IMR-90 (cell line): ENCODE measurements around the gene CDH23. TPM values are rescaled to one million over a fixed set of nuclear protein-coding genes. Genes with fewer than 3 reads are reported as not detected.

Source experiments
- ATAC-seq: fragments of 200-7000 bp; cut with Tn5 transposase; 2 replicates; pipeline ENCODE4 v1.9.1; 2020; ENCODE audit warnings: low read depth, mild to moderate bottlenecking, moderate library complexity
- BruUV-seq: library from RNA; stranded (reverse); fragments of 400-500 nt; replicated peaks from 2 replicates; lab custom pipeline; 2021; lab: Mats Ljungman, UMichigan
- CTCF ChIA-PET: fragments of 300-600 bp; formaldehyde crosslinking; extraction: SDS; loops from one replicate; lab custom pipeline; 2021; ENCODE audit warnings: antibody characterized with exemption; lab: Yijun Ruan, JAX
- POLR2A ChIA-PET: fragments of 300-600 bp; sonication (Branson Sonifier 250); formaldehyde crosslinking; loops from one replicate; lab custom pipeline; 2022; ENCODE audit warnings: antibody characterized with exemption; ENCODE audit not compliant: unreplicated experiment; lab: Charles Lee
- DNase-seq: peaks from one replicate; pipeline ENCODE4 v3.0.0; 2013
- H2AFZ ChIP-seq: replicated peaks from 2 replicates; pipeline ENCODE3; 2013; ENCODE audit warnings: low read length, mild to moderate bottlenecking; ENCODE audit not compliant: poor library complexity
- H2AK5ac ChIP-seq: 2 replicates; pipeline ENCODE4 v1.6.1; 2013; ENCODE audit warnings: low read depth, low read length, inconsistent platforms
- H2AK9ac ChIP-seq: replicated peaks from 2 replicates; pipeline ENCODE3; 2013; ENCODE audit warnings: mild to moderate bottlenecking, low read depth, low read length, moderate library complexity; ENCODE audit not compliant: poor library complexity
- H2BK120ac ChIP-seq: 2 replicates; pipeline ENCODE4 v1.6.1; 2013; ENCODE audit warnings: low read depth, low read length, inconsistent platforms
- H2BK15ac ChIP-seq: 3 replicates; pipeline ENCODE4 v1.6.1; 2013; ENCODE audit warnings: low read depth, low read length, inconsistent platforms
- H2BK20ac ChIP-seq: 2 replicates; pipeline ENCODE4 v1.6.1; 2013; ENCODE audit warnings: low read depth, mild to moderate bottlenecking, inconsistent platforms, low read length, moderate library complexity
- H2BK5ac ChIP-seq: 2 replicates; pipeline ENCODE4 v1.6.1; 2013; ENCODE audit warnings: mild to moderate bottlenecking, low read depth, low read length, inconsistent platforms; ENCODE audit not compliant: poor library complexity, severe bottlenecking
- H3K14ac ChIP-seq: replicated peaks from 2 replicates; pipeline ENCODE4 v1.6.1; 2013; ENCODE audit warnings: low read depth, low read length, inconsistent platforms
- H3K18ac ChIP-seq: 2 replicates; pipeline ENCODE4 v1.6.1; 2013; ENCODE audit warnings: low read depth, low read length, control low read depth
- H3K23ac ChIP-seq: 2 replicates; pipeline ENCODE4 v1.6.1; 2013; ENCODE audit warnings: low read depth, low read length, inconsistent platforms
- H3K27ac ChIP-seq: 2 replicates; pipeline ENCODE4 v1.5.1; 2013; ENCODE audit warnings: mild to moderate bottlenecking, control low read depth, low read length; ENCODE audit not compliant: insufficient read depth
- H3K27me3 ChIP-seq: 2 replicates; pipeline ENCODE4 v1.6.1; 2013; ENCODE audit warnings: low read length; ENCODE audit not compliant: control insufficient read depth, insufficient read depth
- H3K36me3 ChIP-seq: 2 replicates; pipeline ENCODE4 v1.6.1; 2013; ENCODE audit warnings: low read length, mixed read lengths; ENCODE audit not compliant: control insufficient read depth, insufficient read depth
- H3K4ac ChIP-seq: 2 replicates; pipeline ENCODE4 v1.6.1; 2013; ENCODE audit warnings: low read depth, low read length, inconsistent platforms
- H3K4me1 ChIP-seq: 2 replicates; pipeline ENCODE4 v1.6.1; 2013; ENCODE audit warnings: low read length, mixed read lengths; ENCODE audit not compliant: control insufficient read depth, insufficient read depth
- H3K4me2 ChIP-seq: 2 replicates; pipeline ENCODE4 v1.6.1; 2013; ENCODE audit warnings: low read depth, mild to moderate bottlenecking, control low read depth, low read length, moderate library complexity
- H3K4me3 ChIP-seq: 2 replicates; pipeline ENCODE4 v1.5.1; 2013; ENCODE audit warnings: low read depth, mild to moderate bottlenecking, control low read depth, low read length, moderate library complexity; ENCODE audit not compliant: insufficient read depth
- H3K56ac ChIP-seq: 2 replicates; pipeline ENCODE4 v1.6.1; 2013; ENCODE audit warnings: low read length, inconsistent platforms; ENCODE audit not compliant: insufficient read depth; ENCODE audit errors: extremely low read depth
- H3K79me1 ChIP-seq, 2 experiments: 2 replicates each; pipeline ENCODE4 v1.6.1; 2013; ENCODE audit warnings: low read length in 2 of 2, inconsistent platforms in 1 of 2, low read depth in 1 of 2
- H3K9ac ChIP-seq: 2 replicates; pipeline ENCODE4 v1.6.1; 2013; ENCODE audit warnings: low read depth, low read length, control low read depth
- H3K9me1 ChIP-seq: 2 replicates; pipeline ENCODE4 v1.6.1; 2013; ENCODE audit warnings: low read length, inconsistent platforms; ENCODE audit not compliant: insufficient read depth
- H3K9me3 ChIP-seq: 2 replicates; pipeline ENCODE4 v1.6.1; 2013; ENCODE audit warnings: low read length; ENCODE audit not compliant: control insufficient read depth, insufficient read depth
- H4K20me1 ChIP-seq: 2 replicates; pipeline ENCODE4 v1.6.1; 2013; ENCODE audit warnings: low read length, inconsistent platforms; ENCODE audit not compliant: insufficient read depth
- H4K5ac ChIP-seq: 2 replicates; pipeline ENCODE4 v1.6.1; 2013; ENCODE audit warnings: mild to moderate bottlenecking, low read depth, low read length, control low read depth
- H4K8ac ChIP-seq, 2 experiments: 2 replicates each; pipeline ENCODE4 v1.6.1; 2013; ENCODE audit warnings: low read depth in 2 of 2, low read length in 2 of 2, control low read depth in 1 of 2, inconsistent platforms in 1 of 2
- H4K91ac ChIP-seq: 2 replicates; pipeline ENCODE4 v1.6.1; 2013; ENCODE audit warnings: low read depth, low read length, inconsistent platforms; ENCODE audit not compliant: insufficient read depth
- BHLHE40 ChIP-seq: fragments of 150-350 bp; IDR thresholded peaks from 2 replicates; pipeline ENCODE4 v1.6.1; 2016; ENCODE audit warnings: mild to moderate bottlenecking, low read depth, low read length
- CHD1 ChIP-seq: IDR thresholded peaks from 2 replicates; pipeline ENCODE4 v1.6.1; 2012; ENCODE audit warnings: low read depth, low read length, improper control_type of control experiment
- CTCF ChIP-seq: conservative IDR thresholded peaks from 2 replicates; pipeline ENCODE4 v1.5.1; 2012; ENCODE audit warnings: mild to moderate bottlenecking, low read depth, low read length, improper control_type of control experiment
- ELK1 ChIP-seq: fragments of 150-350 bp; IDR thresholded peaks from 2 replicates; pipeline ENCODE4 v1.6.1; 2016; ENCODE audit warnings: low read depth, mild to moderate bottlenecking, low read length, moderate library complexity, borderline replicate concordance
- FOS ChIP-seq: fragments of 150-350 bp; IDR thresholded peaks from 2 replicates; pipeline ENCODE4 v1.6.1; 2016; ENCODE audit warnings: low read depth, low read length
- MAFK ChIP-seq: IDR thresholded peaks from 2 replicates; pipeline ENCODE4 v1.6.1; 2012; ENCODE audit warnings: low read depth, low read length, improper control_type of control experiment
- MAZ ChIP-seq: IDR thresholded peaks from 2 replicates; pipeline ENCODE4 v1.6.1; 2012; ENCODE audit warnings: low read depth, mild to moderate bottlenecking, low read length, improper control_type of control experiment, moderate library complexity, borderline replicate concordance
- MXI1 ChIP-seq: IDR thresholded peaks from 2 replicates; pipeline ENCODE4 v1.6.1; 2012; ENCODE audit warnings: low read depth, mild to moderate bottlenecking, low read length, moderate library complexity, borderline replicate concordance
- POLR2A ChIP-seq: IDR thresholded peaks from 2 replicates; pipeline ENCODE4 v1.6.1; 2012; ENCODE audit warnings: mild to moderate bottlenecking, low read depth, low read length
- RCOR1 ChIP-seq: IDR thresholded peaks from 2 replicates; pipeline ENCODE4 v1.6.1; 2012; ENCODE audit warnings: mild to moderate bottlenecking, low read length, improper control_type of control experiment; ENCODE audit not compliant: insufficient replicate concordance
- SMC3 ChIP-seq: fragments of 150-350 bp; IDR thresholded peaks from 2 replicates; pipeline ENCODE4 v1.6.1; 2016; ENCODE audit warnings: low read depth, mild to moderate bottlenecking, antibody characterized with exemption, low read length, moderate library complexity
- USF2 ChIP-seq: fragments of 150-350 bp; IDR thresholded peaks from 2 replicates; pipeline ENCODE4 v1.6.1; 2017; ENCODE audit warnings: mild to moderate bottlenecking, antibody characterized with exemption, low read length, low read depth
- WGBS, 2 experiments: methylation state at CpG; one replicate each; pipeline versions ENCODE4 v1.1.5 to v1.1.7; 2013; ENCODE audit warnings: missing lambda C conversion rate in 2 of 2; ENCODE audit not compliant: insufficient read length in 1 of 2; ENCODE audit errors: extremely low coverage in 2 of 2; 5-methylcytosine and 5-hydroxymethylcytosine counted together
- dilution Hi-C: fragments of 300-500 bp; cut with HindIII; formaldehyde crosslinking; loops from one replicate; pipeline ENCODE4 v1.14.3; 2018; ENCODE audit warnings: low sequenced_read_pairs; ENCODE audit not compliant: unreplicated experiment
- in situ Hi-C: fragments of 300-500 bp; cut with MboI; formaldehyde crosslinking; loops from 3 replicates; pipeline ENCODE4 v1.14.3; 2019; ENCODE audit warnings: low sequenced_read_pairs, inconsistent platforms, mixed read lengths
- intact Hi-C: fragments of 100-400 bp; cut with micrococcal nuclease; formaldehyde crosslinking; loops from 2 replicates; pipeline ENCODE4 v1.10.0; 2022
- polyA plus RNA-seq, 3 experiments: library from polyadenylated mRNA; depleted of rRNA; stranded (reverse); fragments of >200 nt; gene quantifications; 2 replicates each; pipeline ENCODE4 v1.2.3, GENCODE V29; 2012; ENCODE audit warnings: low replicate concordance in 1 of 3
- total RNA-seq: library from RNA; depleted of rRNA; stranded (reverse); fragments of >200 nt; gene quantifications from 2 replicates; pipeline ENCODE4 v1.2.3, GENCODE V29; 2012

The CDH23 gene
- total and polyA plus RNA-seq, 2 of the 4 experiments (the other 2 are of a cell fraction), result under 0.01 to 0.03 TPM

GRCh38 chr10:71399946-71400345 is 3.2 kb downstream of the CDH23 start:
- no peak for TF ChIP-seq SMC3
- TF ChIP-seq ELK1, result no peak
- TF ChIP-seq FOS, result no peak
- no peak for TF ChIP-seq CHD1
- no peak for TF ChIP-seq MAZ
- no peak for TF ChIP-seq CTCF
- TF ChIP-seq MXI1, result no peak
- TF ChIP-seq BHLHE40, result no peak
- TF ChIP-seq MAFK, result no peak
- TF ChIP-seq USF2, result no peak
- no peak for TF ChIP-seq POLR2A
- no peak for TF ChIP-seq RCOR1
- Histone ChIP-seq H2BK15ac (no peak overlapping the region), H3K36me3 (no peaks in the 10 kb centered on the region), H3K27ac (no peak overlapping the region), H3K4me1 (no peaks in the 10 kb centered on the region; the same call in 1 of the 2 replicates), H3K14ac (no peak overlapping the region), H4K8ac (no peak overlapping the region), H3K27me3 (peaks cover 69% of the 10 kb centered on the region), H2BK5ac (no peak overlapping the region), H3K9ac (no peak overlapping the region), H3K4me3 (no peak overlapping the region), H3K9me3 (no peaks in the 10 kb centered on the region), H4K5ac (no peak overlapping the region), H2BK20ac (no peak overlapping the region), H3K4ac (no peak overlapping the region), H3K4me2 (no peak overlapping the region), H4K20me1 (no peaks in the 10 kb centered on the region), H3K23ac (no peak overlapping the region), H3K18ac (no peak overlapping the region), H2AK5ac (no peak overlapping the region), H4K91ac (no peak overlapping the region), H3K79me1 (no peaks in the 10 kb centered on the region), H2AK9ac (no peak overlapping the region), H2BK120ac (no peak overlapping the region), H3K56ac (no peak overlapping the region), H2AFZ (no peak overlapping the region), H3K9me1 (no peaks in the 10 kb centered on the region)
- BruUV-seq, result no TSS peak
- dilution Hi-C loops, result no loop called here
- ATAC-seq (no peak), DNase-seq (no peak)
- POLR2A ChIA-PET, result no interaction called here
- CTCF ChIA-PET, result no interaction called here
- intact Hi-C loops, result no loop called here
- WGBS, 2 experiments, result no CpG with 5 or more reads among the region's 5 CpGs
- in situ Hi-C loops, result no loop called here
